ENCODE results near the gene XCL1.

The XCL1 gene

GRCh38 chr1:168550971-168551370, 25.4 kb upstream of the XCL1 start:
- no peak overlapping the region for H3K4me3 ChIP-seq (replicated peaks; ENCODE audit: low read depth, low read length)
- no peak for DNase-seq (ENCODE audit: extremely low read depth, low read depth)
- no peak for TF ChIP-seq CTCF (IDR thresholded peaks at IDR 0.05; ENCODE audit: low read depth, low read length, missing control alignments)

GRCh38 chr1:168551688-168552087, 24.7 kb upstream of the XCL1 start:
- H3K4me3 ChIP-seq (replicated peaks; ENCODE audit: low read depth, low read length): no peak overlapping the region
- no peak for DNase-seq (ENCODE audit: extremely low read depth, low read depth)
- no peak for TF ChIP-seq CTCF (IDR thresholded peaks at IDR 0.05; ENCODE audit: low read depth, low read length, missing control alignments)

GRCh38 chr1:168552961-168553360, 23.4 kb upstream of the XCL1 start:
- no peak for DNase-seq (ENCODE audit: extremely low read depth, low read depth)
- no peak overlapping the region for H3K4me3 ChIP-seq (replicated peaks; ENCODE audit: low read depth, low read length)
- no peak for TF ChIP-seq CTCF (IDR thresholded peaks at IDR 0.05; ENCODE audit: low read depth, low read length, missing control alignments)

- H3K4me3 ChIP-seq (replicated peaks; ENCODE audit: low read depth, low read length): no peak overlapping the region
- DNase-seq (ENCODE audit: extremely low read depth, low read depth): no peak
- no peak for TF ChIP-seq CTCF (IDR thresholded peaks at IDR 0.05; ENCODE audit: low read depth, low read length, missing control alignments)
Measured at GRCh38 chr1:168553680-168554553, 22.5 kb upstream of the XCL1 start.

- H3K4me3 ChIP-seq (replicated peaks; ENCODE audit: low read depth, low read length): no peak overlapping the region
- no peak for DNase-seq (ENCODE audit: extremely low read depth, low read depth)
- TF ChIP-seq CTCF (IDR thresholded peaks at IDR 0.05; ENCODE audit: low read depth, low read length, missing control alignments): no peak
Measured at GRCh38 chr1:168554603-168555483, 21.6 kb upstream of the XCL1 start.

GRCh38 chr1:168555508-168556046, 20.8 kb upstream of the XCL1 start:
- H3K4me3 ChIP-seq (replicated peaks; ENCODE audit: low read depth, low read length): no peak overlapping the region
- no peak for DNase-seq (ENCODE audit: extremely low read depth, low read depth)
- TF ChIP-seq CTCF (IDR thresholded peaks at IDR 0.05; ENCODE audit: low read depth, low read length, missing control alignments): no peak
